HG03045 (cell line): Measurements from ENCODE around the gene IFNAR1.
"Not testable (repeated sequence)": the region's sequence is repeated elsewhere in the genome, so short reads cannot be mapped to it uniquely, and the experiment has no call there.

Experiments used
- ATAC-seq: cut with Tn5 transposase; IDR thresholded peaks from one replicate; pipeline ENCODE4 v1.9.1; 2021; ENCODE audit warnings: mild to moderate bottlenecking, moderate library complexity; ENCODE audit not compliant: unreplicated experiment

IFNAR1 gene

DNA sequence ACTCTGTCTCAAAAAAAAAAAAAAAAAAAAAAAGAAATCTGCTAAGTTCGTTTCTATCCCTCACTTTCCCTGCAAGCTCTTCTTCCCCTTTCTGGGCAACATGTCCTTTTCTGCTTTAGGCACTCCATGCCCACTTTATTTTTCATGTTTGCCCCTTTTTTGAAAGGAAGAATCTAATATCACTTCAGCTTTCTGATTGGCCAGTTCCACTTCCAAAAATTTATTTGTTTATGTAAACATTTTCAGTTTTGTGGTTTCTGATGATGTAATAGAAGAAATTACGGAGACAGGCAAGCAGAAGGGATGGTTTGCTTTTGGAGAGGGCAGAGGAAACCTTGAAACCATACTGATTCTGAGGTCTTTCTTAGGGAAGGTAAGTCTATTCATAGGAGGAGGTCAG, 15.1 kb downstream of the IFNAR1 start:
- no peak for ATAC-seq

GRCh38 chr21:33345751-33346238, 21.0 kb downstream of the IFNAR1 start:
- no peak for ATAC-seq

DNA sequence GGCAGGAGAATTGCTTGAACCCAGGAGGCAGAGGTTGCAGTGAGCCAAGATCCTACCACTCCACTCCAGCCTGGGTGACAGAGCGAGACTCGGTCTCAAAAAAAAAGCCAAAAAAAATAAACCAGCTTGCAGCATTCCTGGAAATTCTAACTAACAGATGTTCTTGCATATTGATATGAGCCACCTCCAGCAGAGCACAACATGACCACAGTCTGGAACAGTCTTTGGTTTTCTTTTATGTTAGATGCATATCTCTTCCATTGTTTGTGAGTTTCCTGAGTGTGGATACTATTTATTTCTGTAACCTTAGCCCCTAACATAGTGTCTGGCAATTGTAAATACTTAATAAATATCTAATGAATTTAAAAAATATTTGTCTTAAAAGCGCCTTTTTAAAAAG, 23.9 kb downstream of the IFNAR1 start:
- ATAC-seq = no peak

DNA sequence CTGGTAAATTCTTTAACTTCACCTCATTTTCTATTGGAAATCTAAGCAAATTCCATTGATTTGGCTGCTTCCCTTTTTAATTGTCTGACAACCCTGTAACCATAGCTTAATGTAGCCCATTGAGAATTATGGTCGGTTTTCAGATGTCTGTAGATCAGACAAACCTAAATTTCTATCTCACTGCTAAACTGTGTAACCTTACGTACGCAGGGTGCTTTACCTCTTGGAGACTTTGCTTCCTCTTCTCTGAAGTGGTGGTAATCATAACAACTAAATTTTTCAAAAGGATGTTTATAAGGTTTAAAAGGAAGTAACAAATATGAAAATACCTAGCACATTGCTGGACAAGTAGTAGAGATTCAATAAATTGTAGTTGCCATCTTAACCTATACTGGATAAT, 25.9 kb downstream of the IFNAR1 start:
- no peak for ATAC-seq

DNA sequence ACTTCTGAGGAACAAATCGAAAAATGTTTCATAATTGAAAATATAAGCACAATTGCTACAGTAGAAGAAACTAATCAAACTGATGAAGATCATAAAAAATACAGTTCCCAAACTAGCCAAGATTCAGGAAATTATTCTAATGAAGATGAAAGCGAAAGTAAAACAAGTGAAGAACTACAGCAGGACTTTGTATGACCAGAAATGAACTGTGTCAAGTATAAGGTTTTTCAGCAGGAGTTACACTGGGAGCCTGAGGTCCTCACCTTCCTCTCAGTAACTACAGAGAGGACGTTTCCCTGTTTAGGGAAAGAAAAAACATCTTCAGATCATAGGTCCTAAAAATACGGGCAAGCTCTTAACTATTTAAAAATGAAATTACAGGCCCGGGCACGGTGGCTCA, 30.6 kb downstream of the IFNAR1 start:
- ATAC-seq = no peak

DNA sequence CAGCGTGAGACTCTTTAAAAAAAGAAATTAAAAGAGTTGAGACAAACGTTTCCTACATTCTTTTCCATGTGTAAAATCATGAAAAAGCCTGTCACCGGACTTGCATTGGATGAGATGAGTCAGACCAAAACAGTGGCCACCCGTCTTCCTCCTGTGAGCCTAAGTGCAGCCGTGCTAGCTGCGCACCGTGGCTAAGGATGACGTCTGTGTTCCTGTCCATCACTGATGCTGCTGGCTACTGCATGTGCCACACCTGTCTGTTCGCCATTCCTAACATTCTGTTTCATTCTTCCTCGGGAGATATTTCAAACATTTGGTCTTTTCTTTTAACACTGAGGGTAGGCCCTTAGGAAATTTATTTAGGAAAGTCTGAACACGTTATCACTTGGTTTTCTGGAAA, 31.2 kb downstream of the IFNAR1 start:
- no peak for ATAC-seq

GRCh38 chr21:33357177-33357576, 32.4 kb downstream of the IFNAR1 start:
- ATAC-seq = no peak

DNA sequence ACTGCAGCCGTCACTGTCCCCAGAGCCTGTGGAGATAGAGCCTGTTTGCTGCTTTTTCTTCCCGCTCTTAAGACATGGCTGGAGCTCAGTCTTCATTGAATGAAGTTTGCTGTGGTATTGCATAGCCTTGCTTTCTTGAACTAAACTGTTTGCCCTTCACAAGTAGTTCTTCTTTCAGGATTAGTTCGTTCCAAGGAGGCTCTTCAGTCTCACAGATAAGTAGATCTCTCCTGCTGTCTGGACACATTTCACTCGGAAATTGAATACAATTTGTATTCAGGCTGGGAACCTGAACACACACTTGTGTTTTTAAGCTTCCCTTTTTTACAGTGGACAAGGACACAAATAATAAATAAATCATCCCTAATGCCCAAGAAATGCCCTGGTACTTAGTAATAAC, 34.7 kb downstream of the IFNAR1 start:
- ATAC-seq = no peak

- ATAC-seq = no peak
These were observed 35.5 kb downstream of the IFNAR1 start for GRCh38 chr21:33360281-33360680.

DNA sequence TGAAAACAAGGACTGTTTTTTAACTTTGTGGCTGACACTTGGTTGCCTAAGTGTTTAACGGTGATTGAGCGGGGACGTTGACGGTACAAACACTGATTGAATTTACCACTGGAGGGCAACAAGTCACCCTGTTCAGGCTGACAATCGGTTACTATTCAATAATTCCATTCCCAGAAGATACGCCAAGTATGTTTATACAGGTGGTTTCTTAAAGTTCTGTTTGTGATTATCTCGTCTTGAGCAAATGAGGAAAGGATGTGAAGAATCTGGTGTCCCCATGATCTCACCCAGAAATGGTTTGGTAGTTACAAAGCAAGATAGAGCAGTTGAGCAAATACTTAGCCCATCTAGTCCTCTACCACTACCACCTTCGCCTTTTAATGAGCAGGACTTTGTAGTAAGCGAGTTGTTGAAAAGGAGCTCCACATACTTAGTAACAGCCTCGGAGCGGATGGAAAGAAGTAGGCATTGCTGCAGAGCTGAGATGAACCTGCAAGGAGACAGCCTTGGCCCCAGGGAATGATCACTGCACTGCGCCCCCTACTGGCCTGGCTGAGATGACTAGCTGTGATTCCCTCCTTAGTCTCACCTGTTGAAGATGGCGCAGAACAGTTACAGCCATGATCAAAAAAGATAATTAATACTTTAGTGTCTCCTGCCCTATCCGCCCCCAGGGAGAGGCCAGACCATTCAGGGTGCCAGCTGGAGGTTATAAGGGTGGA, 36.3 kb downstream of the IFNAR1 start:
- peak; percentile 77 for ATAC-seq

DNA sequence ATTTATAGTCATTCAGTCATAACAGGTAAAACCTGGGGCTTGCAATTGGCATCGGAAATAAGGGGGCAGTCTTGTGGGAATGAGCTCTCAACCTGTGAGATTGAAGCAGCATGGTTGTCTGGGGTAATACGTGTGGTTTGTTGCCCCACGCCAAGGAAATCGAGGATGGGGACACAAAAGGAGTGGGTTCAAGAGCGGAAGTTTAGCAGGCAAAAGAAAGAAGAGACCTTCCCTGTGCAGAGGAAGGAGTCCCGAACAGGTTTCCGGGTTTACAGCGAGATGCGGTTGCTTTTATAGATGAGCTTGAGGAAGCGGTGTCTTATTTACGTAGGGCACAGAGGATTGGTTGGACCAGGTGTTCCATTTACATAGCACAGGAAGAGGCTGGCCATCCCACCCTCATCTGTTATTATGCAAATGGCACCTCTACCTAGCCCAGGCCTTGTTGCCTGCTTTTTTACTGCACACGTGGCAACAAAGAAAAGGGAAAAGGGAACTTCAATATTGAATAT, 37.3 kb downstream of the IFNAR1 start:
- no peak for ATAC-seq

- ATAC-seq = not testable (repeated sequence)
These were observed 39.3 kb downstream of the IFNAR1 start for GRCh38 chr21:33363911-33364609.

DNA sequence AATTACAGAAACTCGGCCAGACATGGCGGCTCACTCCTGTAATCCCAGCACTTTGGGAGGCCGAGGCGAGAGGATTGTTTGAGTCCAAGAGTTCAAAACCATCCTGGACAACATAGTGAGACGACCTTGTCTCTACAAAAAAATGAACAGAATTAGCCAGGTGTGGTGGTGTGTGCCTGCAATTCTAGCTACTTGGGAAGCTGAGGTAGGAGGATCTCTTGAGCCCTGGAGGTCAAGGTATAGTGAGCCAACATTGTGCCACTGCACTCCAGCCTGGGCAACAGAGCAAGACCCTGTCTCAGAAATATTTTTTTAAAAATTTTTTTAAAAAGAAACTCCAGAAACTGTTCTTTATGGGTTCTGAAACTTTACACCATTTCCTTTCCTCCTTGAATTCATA, 40.1 kb downstream of the IFNAR1 start:
- ATAC-seq = no peak

DNA sequence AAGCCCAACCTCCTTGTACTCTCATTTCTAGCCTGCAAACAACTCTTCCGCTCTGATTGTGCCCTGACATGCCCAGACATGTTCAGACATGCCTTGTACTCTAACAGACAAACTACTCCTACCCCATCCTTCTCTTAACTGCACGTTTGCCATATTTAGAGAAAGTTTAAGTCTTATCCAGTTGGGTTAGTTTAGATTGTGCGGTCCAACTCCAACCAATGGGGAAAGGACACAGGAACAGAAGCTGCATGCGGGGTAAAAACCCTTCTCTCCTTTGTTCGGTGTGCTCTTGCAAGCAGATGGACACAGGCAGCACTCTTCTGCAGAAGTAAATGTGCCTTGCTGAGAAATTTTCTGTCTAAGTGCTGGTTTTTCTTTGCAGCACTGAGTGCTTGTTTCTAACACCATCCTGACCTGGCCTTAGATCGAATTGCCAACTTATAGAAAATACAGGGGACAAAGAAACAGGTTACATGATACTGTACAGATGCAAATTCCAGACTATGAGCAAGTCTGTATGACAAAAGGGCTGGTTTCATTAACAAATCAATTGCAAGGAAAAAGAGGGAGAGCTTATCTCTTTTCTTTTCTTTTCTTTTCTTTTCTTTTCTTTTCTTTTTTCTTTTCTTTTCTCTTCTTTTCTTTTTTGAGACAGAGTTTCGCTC, 42.7 kb downstream of the IFNAR1 start:
- no peak for ATAC-seq

GRCh38 chr21:33368124-33368523, 43.4 kb downstream of the IFNAR1 start:
- ATAC-seq = no peak

DNA sequence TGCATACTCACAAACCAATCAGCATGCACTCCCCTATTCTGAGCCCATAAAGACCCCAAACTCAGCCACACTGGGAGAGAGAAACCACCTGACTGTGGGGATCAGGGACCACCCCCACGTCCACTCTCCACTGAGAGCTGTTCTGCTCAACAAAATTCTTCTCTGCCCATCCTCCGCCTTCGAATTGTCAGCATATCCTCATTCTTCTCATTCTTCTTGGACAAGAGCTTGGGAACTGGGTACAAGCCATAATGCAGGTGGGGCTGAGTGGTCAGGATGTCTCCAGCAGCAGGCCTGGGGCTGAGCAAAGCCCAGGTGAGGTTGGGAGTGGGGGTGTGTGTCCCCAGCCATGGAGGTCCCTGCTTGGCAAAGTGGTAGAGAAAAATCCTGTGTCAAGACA, 43.8 kb downstream of the IFNAR1 start:
- ATAC-seq = no peak

- ATAC-seq = no peak
These were observed 44.8 kb downstream of the IFNAR1 start for GRCh38 chr21:33369586-33369985.

DNA sequence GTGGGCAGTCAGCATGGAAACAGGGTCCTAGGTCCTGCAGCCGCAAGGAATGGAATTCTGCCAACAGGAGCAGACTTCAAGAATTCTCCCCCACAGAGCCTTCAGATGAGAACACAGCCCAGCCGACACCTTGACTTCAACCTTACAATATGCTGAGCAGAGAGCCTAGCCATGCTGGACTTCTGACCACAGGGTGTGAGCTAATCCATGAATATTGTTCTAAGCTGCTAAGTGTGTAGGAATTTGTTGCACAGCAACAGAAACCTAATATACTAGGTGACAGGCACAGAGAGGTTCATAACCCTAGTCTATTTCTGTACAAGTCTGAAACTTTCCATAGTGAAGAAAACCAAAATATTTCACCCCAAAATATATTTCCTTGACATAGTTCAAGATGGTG, 45.5 kb downstream of the IFNAR1 start:
- ATAC-seq = no peak

DNA sequence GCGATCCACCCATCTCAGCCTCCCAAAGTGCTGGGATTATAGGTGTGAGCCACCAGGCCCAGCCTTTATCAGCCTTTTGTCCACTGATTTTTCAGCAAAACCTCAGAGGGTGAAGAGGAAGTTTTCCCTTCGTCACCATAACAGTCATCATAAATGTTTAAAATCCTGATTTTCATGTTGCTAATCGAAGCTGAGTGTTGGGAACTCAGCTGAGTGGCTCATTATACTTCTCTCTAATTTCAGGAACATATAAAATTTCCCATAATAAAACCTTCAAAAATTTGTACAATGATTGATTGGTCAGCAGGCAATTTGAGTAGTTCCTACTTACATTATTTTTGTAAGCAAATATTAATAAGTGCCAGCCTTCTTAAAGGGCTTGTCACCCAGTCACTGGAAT, 46.6 kb downstream of the IFNAR1 start:
- no peak for ATAC-seq

DNA sequence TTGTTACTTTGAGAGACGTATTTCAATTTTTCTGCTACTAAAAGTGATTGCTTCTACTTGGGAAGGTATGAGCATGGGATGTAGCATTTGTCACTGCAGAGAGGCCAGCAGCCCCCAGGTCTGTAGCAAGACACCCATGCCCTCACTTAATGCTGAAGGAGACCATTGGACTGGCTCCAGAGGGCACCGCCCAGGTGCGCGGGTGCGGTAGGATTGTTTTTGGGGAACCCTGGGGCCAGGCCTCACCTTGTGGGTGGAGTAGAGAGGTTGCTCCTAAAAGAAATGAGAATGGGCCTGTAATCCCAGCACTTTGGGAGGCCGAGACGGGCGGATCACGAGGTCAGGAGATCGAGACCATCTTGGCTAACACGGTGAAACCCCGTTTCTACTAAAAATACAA, 47.8 kb downstream of the IFNAR1 start:
- no peak for ATAC-seq

GRCh38 chr21:33373451-33373850, 48.7 kb downstream of the IFNAR1 start:
- no peak for ATAC-seq

DNA sequence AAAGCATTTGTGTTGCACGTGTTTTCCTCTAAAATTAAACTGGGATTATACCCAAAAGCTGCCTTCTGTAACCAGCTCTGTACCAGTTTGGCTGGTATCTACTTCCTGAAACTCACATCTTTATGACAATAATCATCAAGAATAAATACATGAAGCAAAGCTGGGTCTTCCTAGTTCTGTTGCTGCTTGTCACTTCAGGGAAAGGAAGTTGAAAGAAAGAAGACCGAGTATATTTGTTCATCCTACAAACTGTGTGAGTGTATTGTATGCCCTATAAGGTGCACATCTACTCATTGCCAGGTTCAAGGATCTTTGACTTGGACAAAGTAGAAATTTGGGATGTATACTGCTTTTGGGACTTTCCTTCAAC, 49.3 kb downstream of the IFNAR1 start:
- no peak for ATAC-seq
